ENCODE measurements around the gene KCNMA1. TPM values are rescaled to one million over a fixed set of nuclear protein-coding genes. Genes with fewer than 3 reads are reported as not detected.

Gene KCNMA1
- total and polyA plus RNA-seq, 8 donors, result 0.92 to 155 (median 54.3) TPM

- WGBS, 5 donors, result 54 to 72% (median 65%) methylated on average over 2 of the region's 2 CpGs
- H3K4me3 ChIP-seq, result no peak overlapping the region
- H3K27ac ChIP-seq, result peak overlapping the region in 2 of 5 donors; percentile 4 to 84
Observed at GRCh38 chr10:77193001-77193400, 444.6 kb downstream of the KCNMA1 start.

GRCh38 chr10:77192402-77192801 lies 445.2 kb downstream of the KCNMA1 start:
- Histone ChIP-seq H3K4me1 (peaks cover 0 to 32% (median 4%) of the 10 kb centered on the region in 4 donors), H3K27me3 (peaks cover 0 to 26% (median 0%) of the 10 kb centered on the region in 3 donors), H3K4me3 (no peak overlapping the region), H3K9me3 (no peaks in the 10 kb centered on the region), H3K27ac (peak overlapping the region in 1 of 5 donors; percentile 84), H3K36me3 (no peaks in the 10 kb centered on the region)
- intact Hi-C loops (cut with DNase I; ENCODE audit: low total_unique reads), result no loop called here
- no peak for DNase-seq
- TF ChIP-seq POLR2A (IDR thresholded peaks at IDR 0.05) (no peak), CTCF (IDR thresholded peaks at IDR 0.05) (no peak), EP300 (IDR thresholded peaks at IDR 0.05) (no peak), POLR2AphosphoS5 (IDR thresholded peaks at IDR 0.05) (no peak)
- WGBS, 5 donors, result 43 to 51% (median 45%) methylated on average over 3 of the region's 3 CpGs

More at GRCh38 chr10:77193001-77193400, 444.6 kb downstream of the KCNMA1 start:
- no peaks in the 10 kb centered on the region for H3K9me3 ChIP-seq
- H3K36me3 ChIP-seq, result no peaks in the 10 kb centered on the region
- peaks cover 0 to 26% (median 1%) of the 10 kb centered on the region in 4 donors for H3K4me1 ChIP-seq
- intact Hi-C loops (cut with DNase I; ENCODE audit: low total_unique reads), result no loop called here
- peaks cover 0 to 26% (median 0%) of the 10 kb centered on the region in 3 donors for H3K27me3 ChIP-seq
- DNase-seq, result no peak
- TF ChIP-seq POLR2A (IDR thresholded peaks at IDR 0.05) (no peak), CTCF (IDR thresholded peaks at IDR 0.05) (no peak), EP300 (IDR thresholded peaks at IDR 0.05) (no peak), POLR2AphosphoS5 (IDR thresholded peaks at IDR 0.05) (no peak)

- peaks cover 0 to 25% (median 0%) of the 10 kb centered on the region in 3 donors for H3K27me3 ChIP-seq
- H3K27ac ChIP-seq, result no peak overlapping the region
- peaks cover 0 to 36% (median 8%) of the 10 kb centered on the region in 4 donors for H3K4me1 ChIP-seq
- H3K9me3 ChIP-seq, result no peaks in the 10 kb centered on the region
- no peak for DNase-seq
- H3K36me3 ChIP-seq, result no peaks in the 10 kb centered on the region
- no peak overlapping the region for H3K4me3 ChIP-seq
- WGBS, 5 donors, result 37 to 46% (median 42%) methylated on average over 5 of the region's 5 CpGs
- intact Hi-C loops (cut with DNase I; ENCODE audit: low total_unique reads), result no loop called here
- no peak for TF ChIP-seq EP300 (IDR thresholded peaks at IDR 0.05)
- TF ChIP-seq POLR2A (IDR thresholded peaks at IDR 0.05), result no peak
- TF ChIP-seq POLR2AphosphoS5 (IDR thresholded peaks at IDR 0.05), result no peak
- TF ChIP-seq CTCF (IDR thresholded peaks at IDR 0.05), result no peak
Observed at GRCh38 chr10:77191324-77192049, 446.1 kb downstream of the KCNMA1 start.

- WGBS, 5 donors, result 71 to 91% (median 87%) methylated on average over 1 of the region's 1 CpG
Observed at GRCh38 chr10:77190291-77190690, 447.3 kb downstream of the KCNMA1 start.

More at GRCh38 chr10:77190291-77190690, 447.3 kb downstream of the KCNMA1 start:
- TF ChIP-seq EP300 (IDR thresholded peaks at IDR 0.05), result no peak
- TF ChIP-seq POLR2A (IDR thresholded peaks at IDR 0.05), result no peak
- TF ChIP-seq POLR2AphosphoS5 (IDR thresholded peaks at IDR 0.05), result no peak
- H3K9me3 ChIP-seq, result no peaks in the 10 kb centered on the region
- no peaks in the 10 kb centered on the region for H3K36me3 ChIP-seq
- peaks cover 0 to 15% (median 0%) of the 10 kb centered on the region in 3 donors for H3K27me3 ChIP-seq
- DNase-seq, result no peak
- no peak overlapping the region for H3K27ac ChIP-seq
- intact Hi-C loops (cut with DNase I; ENCODE audit: low total_unique reads), result no loop called here
- no peak overlapping the region for H3K4me3 ChIP-seq
- H3K4me1 ChIP-seq, result peaks cover 0 to 45% (median 14%) of the 10 kb centered on the region in 4 donors
